GM18867 (cell line): Measurements from ENCODE around the gene CLCN1.

Experiments used
- ATAC-seq: cut with Tn5 transposase; IDR thresholded peaks from one replicate; pipeline ENCODE4 v1.9.1; 2021; ENCODE audit warnings: mild to moderate bottlenecking, moderate library complexity; ENCODE audit not compliant: unreplicated experiment

The CLCN1 gene

DNA sequence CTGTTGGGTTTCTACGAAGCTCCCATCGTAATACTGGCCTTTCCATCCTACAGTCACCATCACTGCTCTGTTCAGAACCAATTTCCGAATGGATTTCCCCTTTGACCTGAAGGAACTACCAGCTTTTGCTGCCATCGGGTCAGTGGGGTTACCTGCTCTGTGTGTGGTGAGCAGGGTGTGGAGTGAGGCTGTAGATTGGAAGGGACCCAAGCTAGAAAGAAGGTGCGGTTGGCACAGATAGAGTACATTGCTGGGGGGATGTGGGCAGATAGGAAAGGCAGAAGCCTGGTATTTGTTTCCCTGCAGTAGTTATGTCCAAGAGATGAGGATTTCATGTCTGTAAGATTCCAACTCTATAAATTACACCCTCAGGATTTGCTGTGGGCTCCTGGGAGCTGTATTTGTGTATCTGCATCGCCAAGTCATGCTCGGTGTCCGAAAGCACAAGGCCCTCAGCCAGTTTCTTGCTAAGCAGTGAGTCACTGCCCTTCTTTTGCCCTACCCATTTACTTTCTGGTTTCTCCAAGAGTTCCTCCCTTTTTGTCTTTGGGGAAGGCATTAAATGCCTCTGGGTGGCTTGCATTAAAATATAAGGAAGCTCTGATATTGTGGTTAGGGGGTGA is 15.4 kb downstream of the CLCN1 start:
- no peak for ATAC-seq

DNA sequence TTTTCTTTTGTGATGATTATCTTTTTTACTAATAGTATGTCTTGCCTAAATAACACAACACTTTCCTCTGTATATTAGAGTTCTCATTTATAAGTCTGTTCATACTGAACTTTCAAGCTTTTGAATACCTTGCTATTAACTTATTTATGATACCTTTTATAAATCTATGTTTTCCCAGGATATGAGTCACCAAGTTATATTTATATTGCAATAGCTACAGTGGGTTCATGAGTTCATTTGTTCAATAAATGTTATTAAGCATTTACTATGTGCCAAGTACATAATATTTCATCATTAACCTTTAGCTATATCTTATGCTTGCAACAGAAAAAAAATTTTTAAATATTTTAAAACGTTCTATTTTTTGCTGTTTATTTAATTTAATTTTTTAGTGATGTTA is 18.3 kb downstream of the CLCN1 start:
- no peak for ATAC-seq

DNA sequence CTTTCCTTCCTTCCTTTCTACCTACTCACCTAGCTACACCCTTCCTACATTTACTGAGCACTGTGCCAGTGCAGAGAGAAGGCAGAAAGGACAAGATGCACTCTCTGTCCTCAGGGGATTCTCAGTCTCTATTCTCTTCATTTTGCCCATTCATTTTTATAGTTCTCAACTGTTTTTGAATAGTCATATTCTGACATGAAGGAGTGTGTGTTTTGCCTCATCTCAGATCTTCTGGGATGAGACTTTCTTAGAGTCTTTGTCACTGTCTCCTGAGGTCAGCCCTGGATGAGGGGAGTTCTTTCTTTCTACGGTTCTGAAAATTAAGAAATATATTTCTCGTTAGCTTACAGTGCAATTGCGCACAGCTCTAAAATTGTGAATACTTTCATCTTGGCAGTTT is 21.3 kb downstream of the CLCN1 start:
- no peak for ATAC-seq

DNA sequence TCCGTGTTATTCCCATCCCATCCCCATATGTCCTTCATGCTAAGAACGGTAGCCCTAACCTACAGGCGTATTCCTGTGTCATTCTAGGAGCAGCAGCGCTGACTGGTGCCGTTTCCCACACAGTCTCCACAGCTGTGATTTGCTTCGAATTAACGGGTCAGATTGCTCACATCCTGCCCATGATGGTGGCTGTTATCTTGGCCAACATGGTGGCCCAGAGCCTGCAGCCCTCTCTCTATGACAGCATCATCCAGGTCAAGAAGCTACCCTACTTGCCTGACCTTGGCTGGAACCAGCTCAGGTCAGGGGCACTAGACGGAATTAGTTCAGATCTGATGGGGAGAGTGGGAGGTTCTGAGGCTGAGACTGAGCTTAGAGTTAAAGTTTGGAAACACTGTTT is 25.9 kb downstream of the CLCN1 start:
- ATAC-seq, result no peak

DNA sequence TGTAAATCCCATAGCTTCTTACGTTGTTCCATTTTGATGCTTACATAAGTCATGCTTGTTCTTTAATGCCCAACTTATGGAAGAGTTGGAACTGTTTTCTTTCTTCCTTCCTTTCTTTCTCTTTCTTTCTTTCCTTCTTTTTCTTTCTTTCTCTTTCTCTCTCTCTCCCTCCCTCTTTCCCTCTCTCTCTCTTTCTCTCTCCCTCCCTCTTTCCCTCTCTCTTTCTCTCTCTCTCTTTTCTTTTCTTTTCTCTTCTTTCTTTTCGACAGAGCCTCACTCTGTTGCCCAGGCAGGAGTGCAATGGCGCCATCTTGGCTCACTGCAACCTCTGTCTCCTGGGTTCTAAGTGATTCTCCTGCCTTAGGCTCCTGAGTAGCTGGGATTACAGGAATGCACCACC is 27.7 kb downstream of the CLCN1 start:
- ATAC-seq, result no peak

DNA sequence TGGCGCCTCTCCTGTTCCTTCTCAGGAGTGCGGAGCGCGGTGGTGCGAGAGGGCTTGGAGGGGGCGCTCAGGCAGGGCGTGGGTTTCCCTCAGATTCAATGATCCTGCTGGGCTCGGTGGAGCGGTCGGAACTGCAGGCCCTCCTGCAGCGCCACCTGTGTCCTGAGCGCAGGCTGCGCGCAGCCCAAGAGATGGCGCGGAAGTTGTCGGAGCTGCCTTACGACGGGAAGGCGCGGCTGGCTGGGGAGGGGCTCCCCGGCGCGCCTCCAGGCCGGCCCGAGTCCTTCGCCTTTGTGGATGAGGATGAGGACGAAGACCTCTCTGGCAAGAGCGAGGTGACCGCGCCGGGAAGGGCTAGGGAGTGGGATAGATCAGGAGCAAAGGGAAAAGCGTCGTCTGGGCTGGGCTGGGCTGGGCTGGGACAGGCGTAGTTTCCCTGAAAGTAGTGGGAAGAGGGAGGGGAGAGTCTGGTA is 29.6 kb downstream of the CLCN1 start:
- peak; percentile 61 for ATAC-seq

DNA sequence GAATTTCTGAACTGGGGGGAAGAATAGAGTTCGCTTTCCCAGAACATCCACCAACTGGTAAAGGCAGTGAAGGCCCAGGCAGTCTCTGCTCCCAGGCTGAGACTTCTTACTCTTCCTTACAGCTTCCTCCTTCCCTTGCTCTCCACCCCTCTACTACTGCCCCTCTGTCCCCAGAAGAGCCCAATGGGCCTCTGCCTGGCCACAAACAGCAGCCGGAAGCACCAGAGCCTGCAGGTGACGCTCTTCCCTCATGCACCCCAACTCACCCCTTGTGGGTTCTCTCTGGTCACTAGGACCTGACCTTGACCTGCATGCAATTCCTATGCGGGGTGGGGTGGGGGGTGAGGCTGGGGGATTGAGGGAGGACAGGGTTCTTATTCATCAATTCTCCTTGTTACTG is 30.1 kb downstream of the CLCN1 start:
- no peak for ATAC-seq

DNA sequence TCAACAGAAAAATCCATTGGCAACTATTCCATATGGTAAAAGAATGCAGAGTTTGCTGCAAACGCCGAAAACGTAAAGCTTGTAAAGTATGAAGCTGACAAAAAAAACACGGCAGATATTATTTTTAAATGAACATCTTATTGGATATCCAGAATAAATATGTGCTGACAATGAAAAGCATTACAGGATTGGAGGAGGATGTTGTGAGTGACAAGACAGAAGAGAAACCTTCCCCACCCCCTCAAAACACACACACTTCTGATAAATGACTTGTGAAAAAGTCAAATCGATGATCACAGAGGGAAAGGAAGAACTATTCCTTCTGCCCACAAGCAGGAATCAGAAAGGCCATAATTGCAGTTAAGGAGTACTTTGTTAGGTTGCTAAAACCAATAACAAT is 32.0 kb downstream of the CLCN1 start:
- no peak for ATAC-seq

DNA sequence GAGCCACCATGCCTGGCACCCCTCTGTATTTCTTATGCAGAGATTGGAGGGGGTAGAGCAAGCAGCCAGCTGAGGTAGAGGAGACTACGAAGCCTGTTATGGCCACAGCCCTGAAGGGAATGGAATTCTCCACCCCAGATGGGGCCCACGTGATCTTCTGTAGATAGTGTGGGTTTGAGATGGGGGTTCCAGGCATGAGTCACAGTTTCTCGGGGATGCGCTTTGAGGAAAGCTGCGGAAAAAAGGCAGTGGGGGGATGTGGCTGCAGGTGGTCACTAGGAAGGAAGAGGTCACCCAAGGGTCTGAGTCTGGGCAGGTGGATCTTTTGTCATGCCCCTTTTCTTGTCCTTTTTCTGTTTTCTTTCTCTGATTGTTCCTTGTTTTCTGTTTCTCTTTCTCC is 35.1 kb downstream of the CLCN1 start:
- ATAC-seq, result no peak

DNA sequence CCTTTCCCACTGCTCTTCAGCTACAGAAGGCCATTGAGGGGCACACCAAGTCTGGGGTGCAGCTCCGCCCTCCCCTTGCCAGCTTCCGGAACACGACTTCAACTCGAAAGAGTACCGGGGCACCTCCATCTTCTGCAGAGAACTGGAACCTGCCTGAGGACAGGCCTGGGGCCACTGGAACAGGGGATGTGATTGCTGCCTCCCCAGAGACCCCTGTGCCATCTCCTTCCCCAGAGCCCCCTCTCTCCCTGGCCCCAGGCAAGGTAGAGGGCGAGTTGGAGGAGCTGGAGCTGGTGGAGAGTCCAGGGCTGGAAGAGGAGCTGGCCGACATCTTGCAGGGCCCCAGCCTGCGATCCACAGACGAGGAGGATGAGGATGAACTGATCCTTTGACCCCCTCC is 35.7 kb downstream of the CLCN1 start:
- ATAC-seq, result no peak

DNA sequence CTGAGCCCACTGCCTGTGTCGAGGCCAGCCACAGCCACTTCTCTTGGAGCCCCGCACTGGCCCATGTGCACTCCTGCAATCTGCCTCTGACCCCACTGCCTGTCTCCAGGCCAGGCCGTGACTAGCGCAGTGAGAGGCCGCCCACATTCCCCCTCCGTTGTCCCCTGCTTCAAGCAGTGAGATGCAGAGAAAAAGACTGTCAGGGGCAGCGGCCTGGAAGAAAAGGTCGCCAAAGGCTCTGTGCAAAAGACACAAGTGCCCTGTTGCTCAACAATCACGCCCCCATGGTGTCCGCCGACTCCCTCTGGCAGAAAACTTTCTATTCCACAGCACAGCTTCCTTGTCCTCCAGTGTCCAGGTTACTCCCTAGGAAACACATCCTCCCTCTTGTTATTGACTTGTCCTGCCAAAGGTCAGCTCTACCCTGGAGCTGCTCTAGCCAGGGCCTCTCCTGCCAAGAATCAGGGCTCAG is 36.7 kb downstream of the CLCN1 start:
- no peak for ATAC-seq

DNA sequence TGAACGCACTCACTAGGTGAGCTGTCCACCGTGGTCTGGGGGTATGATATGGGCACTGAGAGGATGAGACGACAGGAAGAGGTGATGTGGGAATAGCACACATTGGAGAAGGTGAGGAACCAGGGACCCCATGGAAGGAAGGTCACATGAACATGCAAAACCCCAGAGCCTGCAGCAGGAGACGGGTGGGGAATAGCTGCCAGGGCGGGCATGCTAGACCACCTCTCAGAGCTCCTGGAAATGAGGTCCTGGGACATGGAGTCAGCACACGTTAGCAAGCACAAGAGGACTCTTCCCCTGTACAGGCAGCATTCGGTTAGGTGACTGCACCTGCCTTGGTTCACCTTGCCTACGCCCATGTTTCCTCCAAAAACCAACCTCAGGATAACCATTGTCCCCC is 38.5 kb downstream of the CLCN1 start:
- ATAC-seq, result no peak

DNA sequence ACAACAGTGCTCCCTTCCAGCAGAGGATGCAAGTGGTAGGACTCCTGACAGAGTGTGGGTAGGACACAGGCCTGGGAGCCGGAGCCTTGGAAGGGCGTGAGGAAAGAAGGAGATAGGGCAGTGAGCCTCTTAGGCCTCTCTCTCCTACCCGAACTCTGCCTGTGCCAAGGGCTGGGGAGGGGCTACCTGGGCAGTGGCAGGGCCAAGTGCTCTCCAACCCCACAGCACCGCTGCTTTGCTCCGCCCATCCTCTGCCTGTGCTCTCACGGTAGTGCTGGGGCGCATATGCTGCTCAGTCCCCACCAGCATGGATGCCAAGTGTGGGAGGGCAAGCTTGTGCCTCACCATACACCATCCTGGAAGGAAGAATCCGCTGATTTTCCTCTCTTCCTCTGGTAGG is 39.1 kb downstream of the CLCN1 start:
- ATAC-seq, result no peak

DNA sequence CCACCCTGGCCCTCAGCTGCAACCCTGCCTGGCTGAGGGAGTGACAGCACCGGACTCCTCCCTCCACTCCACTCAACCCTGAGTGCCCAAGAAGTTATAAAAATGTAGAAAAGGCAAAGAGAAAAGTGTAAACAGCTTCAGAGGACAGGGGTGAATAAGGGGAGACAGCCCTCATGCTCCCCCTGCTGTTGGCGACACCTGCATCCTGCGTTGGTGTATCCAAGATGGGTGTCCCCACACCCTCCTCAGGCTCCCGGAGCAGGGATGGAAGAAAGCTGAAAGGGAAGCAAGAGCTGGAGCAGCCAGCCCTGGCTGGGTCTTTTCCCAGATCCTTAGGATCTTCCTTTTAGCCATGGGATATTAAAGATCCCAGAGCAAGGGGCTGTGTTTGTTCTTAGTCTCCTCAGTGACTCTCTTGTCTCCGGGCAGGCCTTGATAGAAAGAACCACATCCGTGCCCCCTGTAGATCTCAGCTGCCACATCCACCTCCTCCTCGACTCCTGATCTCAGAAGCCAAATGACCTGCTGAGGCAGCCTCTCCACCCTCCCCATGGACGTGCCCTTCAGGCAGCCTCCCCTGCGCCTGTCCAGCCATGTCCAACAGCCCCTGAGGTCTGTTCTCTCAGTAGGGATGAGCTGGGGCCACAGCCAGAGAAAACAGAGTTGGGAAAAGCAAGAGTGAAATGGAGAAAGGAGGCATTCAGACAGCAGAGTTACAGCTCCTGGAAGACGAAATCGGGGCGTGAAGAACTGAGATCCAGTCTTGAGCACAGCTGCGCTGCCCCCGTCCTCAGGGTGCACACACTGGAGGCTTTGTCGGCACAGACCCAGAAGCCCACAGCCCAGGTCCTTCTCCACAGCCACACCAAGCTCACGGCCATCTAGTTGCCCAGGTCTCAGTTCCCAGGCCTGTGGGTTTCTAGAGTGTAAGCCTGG is 39.8 kb downstream of the CLCN1 start:
- ATAC-seq, result no peak

DNA sequence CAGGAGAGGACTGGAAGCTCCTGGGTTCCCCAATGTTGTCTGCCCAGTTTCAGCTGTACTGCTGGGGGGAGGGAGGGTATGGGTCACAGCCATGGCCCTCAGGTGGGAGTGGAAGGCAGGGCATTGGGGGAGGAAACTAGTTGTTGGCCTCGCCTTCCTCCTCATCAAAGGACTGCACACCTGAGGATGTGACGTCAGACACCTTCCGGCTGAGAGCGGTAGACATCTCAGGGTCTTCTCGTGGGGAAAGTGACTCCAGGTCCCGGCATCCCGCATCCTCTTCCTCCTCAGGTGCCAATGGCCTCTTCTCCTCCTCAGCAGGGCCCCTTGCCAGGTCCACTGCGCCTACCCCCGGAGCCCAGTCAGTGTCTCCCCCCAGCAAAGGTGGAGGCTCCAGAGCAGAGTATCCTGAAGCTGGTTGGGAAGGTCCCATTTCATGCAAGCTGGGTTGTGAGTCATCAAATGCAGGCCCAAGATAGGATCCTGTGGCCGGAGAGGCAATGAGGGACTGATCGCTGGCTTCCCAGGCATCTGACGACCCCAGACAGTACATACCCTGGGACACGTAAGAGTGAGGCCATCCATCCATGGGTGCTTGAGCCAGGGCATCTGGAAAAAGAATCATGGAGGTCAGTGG is 40.6 kb downstream of the CLCN1 start:
- no peak for ATAC-seq

DNA sequence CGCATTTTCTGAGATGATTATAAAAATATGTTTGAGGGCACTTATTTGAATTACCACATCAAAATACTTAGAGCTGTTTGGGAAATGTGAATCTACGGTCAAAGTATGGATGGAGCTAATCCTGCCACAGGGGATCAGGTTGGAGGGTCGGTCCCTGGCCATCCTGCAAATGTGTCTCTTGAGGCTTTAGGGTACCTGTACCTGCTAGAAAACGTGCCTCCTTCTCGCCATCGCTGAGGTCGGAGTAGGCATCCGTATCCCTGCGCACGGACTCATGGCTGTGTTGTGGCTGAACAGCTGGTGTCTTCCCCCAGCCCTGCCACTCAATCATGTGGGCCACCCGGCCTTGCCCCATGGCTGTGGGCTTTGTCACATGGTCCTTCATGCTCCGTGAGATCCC is 42.7 kb downstream of the CLCN1 start:
- no peak for ATAC-seq

DNA sequence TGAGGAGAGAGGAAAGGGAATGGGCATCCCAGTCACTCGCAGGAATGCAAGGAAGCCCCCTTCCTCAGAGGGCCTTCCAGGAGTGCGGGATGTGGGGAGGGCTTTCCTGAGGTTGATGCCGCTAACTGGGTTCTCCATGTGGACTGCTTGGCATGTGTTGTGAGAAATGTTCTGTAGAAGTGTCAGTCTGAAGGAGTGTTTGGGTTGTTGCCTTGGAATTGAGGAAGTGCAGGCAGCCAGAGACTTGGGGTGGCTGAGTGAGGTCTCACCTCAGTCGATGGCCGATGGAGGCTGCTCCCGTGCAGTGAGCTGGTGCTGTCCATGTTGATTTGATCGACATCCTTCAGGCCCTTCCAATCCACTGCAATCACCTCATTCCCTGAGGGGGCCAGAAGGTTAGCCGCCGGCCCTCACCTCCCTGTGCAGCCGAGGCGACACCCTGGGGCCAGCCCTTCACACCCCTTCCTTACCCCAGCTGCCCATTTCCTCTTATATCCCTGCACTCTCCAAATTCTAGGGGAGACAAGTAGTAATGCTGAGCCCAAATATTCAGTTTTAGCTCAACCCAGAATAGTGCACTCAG is 44.0 kb downstream of the CLCN1 start:
- ATAC-seq, result no peak

DNA sequence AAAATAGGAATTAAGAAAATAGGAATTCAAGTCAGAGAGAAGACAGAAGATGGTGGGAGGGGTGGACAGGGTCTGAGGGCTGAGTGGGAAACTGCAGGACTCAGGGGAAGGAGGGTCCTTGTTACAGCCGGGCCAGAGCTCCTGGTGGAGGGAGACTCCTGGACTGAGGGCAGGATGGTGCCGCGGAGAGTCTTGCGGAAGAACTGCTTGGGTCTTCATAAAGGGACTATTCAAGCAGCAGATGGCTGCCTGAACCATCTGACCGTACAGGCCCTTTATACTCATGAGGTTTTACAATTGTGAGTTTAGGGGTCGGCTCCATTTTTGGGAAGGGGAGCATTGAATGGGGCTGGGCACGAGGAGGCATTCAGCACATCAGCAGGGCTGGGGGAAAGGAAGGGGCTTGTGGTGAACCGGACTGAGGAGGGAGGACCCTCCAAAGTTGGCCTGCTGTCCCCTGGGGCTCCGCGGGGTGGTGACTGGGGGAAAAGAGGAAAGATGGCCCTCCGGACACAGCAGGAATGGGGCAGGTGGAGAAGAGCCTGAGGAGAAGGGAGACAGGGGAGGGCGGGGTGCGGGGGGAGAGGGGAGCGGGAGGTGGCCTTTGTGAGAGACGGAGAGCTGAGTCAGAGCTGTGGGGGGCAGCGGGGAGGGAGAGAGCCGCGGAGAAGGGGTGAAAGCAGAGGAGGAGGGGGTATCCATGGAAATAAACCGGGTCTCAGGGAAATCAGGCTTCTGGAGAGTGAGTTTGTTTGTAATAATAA is 45.1 kb downstream of the CLCN1 start:
- no peak for ATAC-seq

DNA sequence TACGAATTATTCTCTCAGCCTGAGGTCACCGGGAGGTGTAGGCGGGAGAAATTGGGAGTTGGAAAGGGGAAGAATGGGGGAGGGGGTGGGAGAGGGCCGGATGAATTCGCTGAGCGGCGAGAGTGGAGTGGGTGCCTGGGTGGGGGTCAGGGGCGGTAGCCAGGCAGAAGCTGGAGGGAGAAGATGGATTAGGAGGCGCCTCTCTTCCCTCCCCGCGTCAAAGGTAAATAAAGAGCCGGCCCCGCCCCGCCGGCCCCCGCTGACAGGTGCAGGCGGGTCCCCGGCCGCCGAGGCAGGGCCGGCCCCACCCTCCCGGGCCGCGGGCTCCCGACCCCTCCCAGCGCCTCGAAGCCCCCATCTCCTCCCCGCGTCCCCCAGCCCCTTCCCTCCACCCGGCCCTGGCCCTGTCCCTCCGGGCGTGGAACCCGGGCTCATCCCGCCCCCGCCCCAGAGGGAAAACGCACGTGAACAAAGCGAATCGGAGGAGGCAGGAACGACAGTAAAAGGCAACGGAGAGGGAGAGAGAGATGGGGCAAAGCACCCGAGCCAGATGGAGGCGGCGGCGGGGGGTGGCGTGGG is 45.7 kb downstream of the CLCN1 start:
- no peak for ATAC-seq
